Trophoblast cell (in vitro differentiated cells and primary cell): ENCODE measurements around the gene ADAMTS13.
A peak's percentile ranks its signal among the peaks of the same experiment; 100 is the strongest.

Source experiments
- DNase-seq, 2 donors: peaks; one replicate each; pipeline ENCODE4 v3.0.0-alpha.2; 2016
- H2AFZ ChIP-seq: 2 replicates; pipeline ENCODE4 v1.6.1; 2013; ENCODE audit warnings: low read length, moderate library complexity, mild to moderate bottlenecking; ENCODE audit not compliant: insufficient read depth, poor library complexity
- H2AK5ac ChIP-seq: 2 replicates; pipeline ENCODE4 v1.6.1; 2013; ENCODE audit warnings: mild to moderate bottlenecking, low read length
- H2BK120ac ChIP-seq: 2 replicates; pipeline ENCODE4 v1.6.1; 2013; ENCODE audit warnings: low read length, mild to moderate bottlenecking, moderate library complexity; ENCODE audit not compliant: insufficient read depth, poor library complexity
- H2BK12ac ChIP-seq: 2 replicates; pipeline ENCODE4 v1.6.1; 2013; ENCODE audit warnings: mild to moderate bottlenecking, low read length, moderate library complexity
- H2BK5ac ChIP-seq: 2 replicates; pipeline ENCODE4 v1.6.1; 2013; ENCODE audit warnings: low read length, low read depth, moderate library complexity, mild to moderate bottlenecking; ENCODE audit not compliant: poor library complexity
- H3K14ac ChIP-seq: 2 replicates; pipeline ENCODE4 v1.6.1; 2013; ENCODE audit warnings: mild to moderate bottlenecking, low read length
- H3K18ac ChIP-seq: 2 replicates; pipeline ENCODE4 v1.6.1; 2013; ENCODE audit warnings: mild to moderate bottlenecking, low read length
- H3K23ac ChIP-seq: 2 replicates; pipeline ENCODE4 v1.6.1; 2013; ENCODE audit warnings: low read length
- H3K27ac ChIP-seq: 2 replicates; pipeline ENCODE4 v1.5.1; 2013; ENCODE audit warnings: low read depth, mild to moderate bottlenecking, inconsistent platforms, low read length, moderate library complexity
- H3K27me3 ChIP-seq: 2 replicates; pipeline ENCODE4 v1.6.1; 2013; ENCODE audit warnings: inconsistent platforms, mild to moderate bottlenecking, low read length, moderate library complexity; ENCODE audit not compliant: insufficient read depth
- H3K36me3 ChIP-seq, 2 experiments: 1 replicate in 1 of 2; 2 replicates in 1 of 2; pipeline ENCODE4 v1.6.1; 2013; ENCODE audit warnings: low read length in 2 of 2, mild to moderate bottlenecking in 2 of 2, moderate library complexity in 1 of 2; ENCODE audit not compliant: insufficient read depth in 2 of 2, control insufficient read depth in 1 of 2
- H3K4ac ChIP-seq: 2 replicates; pipeline ENCODE4 v1.6.1; 2013; ENCODE audit warnings: low read depth, mild to moderate bottlenecking, low read length, moderate library complexity
- H3K4me1 ChIP-seq, 2 experiments: 1 replicate in 1 of 2; 2 replicates in 1 of 2; pipeline ENCODE4 v1.6.1; 2013; ENCODE audit warnings: low read length in 2 of 2, mild to moderate bottlenecking in 2 of 2, moderate library complexity in 1 of 2; ENCODE audit not compliant: insufficient read depth in 2 of 2, control insufficient read depth in 1 of 2
- H3K4me2 ChIP-seq: 2 replicates; pipeline ENCODE4 v1.6.1; 2013; ENCODE audit warnings: inconsistent platforms, mild to moderate bottlenecking, low read length, moderate library complexity
- H3K4me3 ChIP-seq: 2 replicates; pipeline ENCODE4 v1.5.1; 2013; ENCODE audit warnings: mild to moderate bottlenecking, low read depth, low read length, inconsistent platforms
- H3K79me1 ChIP-seq: one replicate; pipeline ENCODE4 v1.6.1; 2013; ENCODE audit warnings: low read length
- H3K79me2 ChIP-seq: 2 replicates; pipeline ENCODE4 v1.6.1; 2013; ENCODE audit warnings: low read length, mild to moderate bottlenecking; ENCODE audit not compliant: control insufficient read depth, insufficient read depth, poor library complexity
- H3K9ac ChIP-seq: 2 replicates; pipeline ENCODE4 v1.6.1; 2013; ENCODE audit warnings: mild to moderate bottlenecking, low read length
- H3K9me3 ChIP-seq: 2 replicates; pipeline ENCODE4 v1.6.1; 2013; ENCODE audit warnings: low read depth, mild to moderate bottlenecking, control low read depth, inconsistent platforms, low read length; ENCODE audit not compliant: insufficient read depth
- H4K12ac ChIP-seq: 2 replicates; pipeline ENCODE4 v1.6.1; 2013; ENCODE audit warnings: low read depth, mild to moderate bottlenecking, low read length, moderate library complexity
- H4K8ac ChIP-seq: 2 replicates; pipeline ENCODE4 v1.6.1; 2013; ENCODE audit warnings: low read depth, mild to moderate bottlenecking, low read length, moderate library complexity
- H4K91ac ChIP-seq: one replicate; pipeline ENCODE4 v1.6.1; 2013; ENCODE audit warnings: low read depth, mild to moderate bottlenecking, low read length, moderate library complexity
- WGBS: extraction: QIAGEN DNeasy Blood & Tissue Kit; methylation state at CpG from one replicate; pipeline ENCODE4 v1.1.7; 2013; ENCODE audit warnings: missing lambda C conversion rate; ENCODE audit not compliant: insufficient read length, insufficient coverage; ENCODE audit errors: extremely low coverage; 5-methylcytosine and 5-hydroxymethylcytosine counted together

Gene ADAMTS13

GRCh38 chr9:133505901-133506652, 83.9 kb downstream of the ADAMTS13 start:
- H2AK5ac ChIP-seq, result no peak overlapping the region
- no peak overlapping the region for H3K27ac ChIP-seq
- H3K79me2 ChIP-seq, result no peaks in the 10 kb centered on the region
- no peak overlapping the region for H3K18ac ChIP-seq
- no peak overlapping the region for H4K8ac ChIP-seq
- H3K4me1 ChIP-seq, result peaks cover 8 to 21% of the 10 kb centered on the region in 2 experiments
- no peak overlapping the region for H3K9ac ChIP-seq
- H3K4ac ChIP-seq, result no peak overlapping the region
- H3K9me3 ChIP-seq, result peaks cover 2% of the 10 kb centered on the region
- H3K36me3 ChIP-seq, result no peaks in the 10 kb centered on the region
- H3K4me3 ChIP-seq, result no peak overlapping the region
- no peak overlapping the region for H3K23ac ChIP-seq
- no peak overlapping the region for H2BK12ac ChIP-seq
- no peak overlapping the region for H2BK120ac ChIP-seq
- H2BK5ac ChIP-seq, result no peak overlapping the region
- no CpG with 5 or more reads among the region's 23 CpGs for WGBS
- no peak overlapping the region for H3K14ac ChIP-seq
- no peaks in the 10 kb centered on the region for H3K27me3 ChIP-seq
- no peaks in the 10 kb centered on the region for H3K79me1 ChIP-seq
- no peak overlapping the region for H2AFZ ChIP-seq
- no peak overlapping the region for H4K12ac ChIP-seq
- no peak overlapping the region for H3K4me2 ChIP-seq
- peak overlapping the region; percentile 31 for H4K91ac ChIP-seq
- DNase-seq, result no peak

GRCh38 chr9:133506653-133507038, 84.5 kb downstream of the ADAMTS13 start:
- Histone ChIP-seq H3K23ac (no peak overlapping the region), H3K4ac (no peak overlapping the region), H3K79me1 (no peaks in the 10 kb centered on the region), H3K4me1 (peaks cover 8 to 21% of the 10 kb centered on the region in 2 experiments), H3K18ac (no peak overlapping the region), H2BK5ac (no peak overlapping the region), H3K36me3 (no peaks in the 10 kb centered on the region), H3K14ac (no peak overlapping the region), H3K9me3 (peaks cover 6% of the 10 kb centered on the region), H3K4me3 (no peak overlapping the region), H3K9ac (no peak overlapping the region), H3K4me2 (no peak overlapping the region), H2BK120ac (no peak overlapping the region), H4K12ac (no peak overlapping the region), H2AFZ (no peak overlapping the region), H3K27ac (no peak overlapping the region), H3K79me2 (no peaks in the 10 kb centered on the region), H2AK5ac (no peak overlapping the region), H4K91ac (no peak overlapping the region), H2BK12ac (no peak overlapping the region), H3K27me3 (no peaks in the 10 kb centered on the region), H4K8ac (no peak overlapping the region)
- DNase-seq, result no peak
- WGBS, result no CpG with 5 or more reads among the region's 18 CpGs

- no peak overlapping the region for H3K4me2 ChIP-seq
- H2AK5ac ChIP-seq, result peak overlapping the region; percentile 2
- no peak overlapping the region for H3K23ac ChIP-seq
- DNase-seq, result no peak
- no peak overlapping the region for H2BK120ac ChIP-seq
- no peak overlapping the region for H4K12ac ChIP-seq
- H2BK5ac ChIP-seq, result no peak overlapping the region
- no peak overlapping the region for H2BK12ac ChIP-seq
- H3K14ac ChIP-seq, result no peak overlapping the region
- no peaks in the 10 kb centered on the region for H3K79me1 ChIP-seq
- H3K27ac ChIP-seq, result no peak overlapping the region
- no peak overlapping the region for H3K18ac ChIP-seq
- no peak overlapping the region for H4K8ac ChIP-seq
- H2AFZ ChIP-seq, result no peak overlapping the region
- H3K9ac ChIP-seq, result no peak overlapping the region
- H3K79me2 ChIP-seq, result no peaks in the 10 kb centered on the region
- peaks cover 8 to 22% of the 10 kb centered on the region in 2 experiments for H3K4me1 ChIP-seq
- no peak overlapping the region for H3K4ac ChIP-seq
- no peaks in the 10 kb centered on the region for H3K27me3 ChIP-seq
- peak overlapping the region; percentile 41 for H4K91ac ChIP-seq
- H3K4me3 ChIP-seq, result no peak overlapping the region
- peaks cover 14% of the 10 kb centered on the region for H3K9me3 ChIP-seq
- no peaks in the 10 kb centered on the region for H3K36me3 ChIP-seq
- WGBS, result no CpG with 5 or more reads among the region's 24 CpGs
Measured at GRCh38 chr9:133507246-133507965, 85.2 kb downstream of the ADAMTS13 start.

- Histone ChIP-seq H2AK5ac (peak overlapping the region; percentile 2), H2BK5ac (no peak overlapping the region), H3K27ac (no peak overlapping the region), H3K4ac (no peak overlapping the region), H3K9me3 (peaks cover 16% of the 10 kb centered on the region), H3K27me3 (no peaks in the 10 kb centered on the region), H4K91ac (peak overlapping the region; percentile 41), H3K4me1 (peaks cover 8 to 23% of the 10 kb centered on the region in 2 experiments), H3K23ac (no peak overlapping the region), H3K79me1 (no peaks in the 10 kb centered on the region), H2AFZ (no peak overlapping the region), H2BK12ac (no peak overlapping the region), H3K18ac (no peak overlapping the region), H2BK120ac (no peak overlapping the region), H4K12ac (no peak overlapping the region), H3K36me3 (no peaks in the 10 kb centered on the region), H3K9ac (no peak overlapping the region), H4K8ac (no peak overlapping the region), H3K4me3 (no peak overlapping the region), H3K14ac (no peak overlapping the region), H3K4me2 (no peak overlapping the region), H3K79me2 (no peaks in the 10 kb centered on the region)
- no CpG with 5 or more reads among the region's 8 CpGs for WGBS
- DNase-seq, result no peak
Measured at GRCh38 chr9:133508046-133508445, 85.9 kb downstream of the ADAMTS13 start.
